DOHH2 (cell line): Measurements from ENCODE around the gene CSNK1A1.

ENCODE experiments used
- CTCF ChIP-seq: fragments of 200-600 bp; sonication (generic); IDR thresholded peaks from one replicate; pipeline ENCODE4 v1.5.1; 2014; ENCODE audit warnings: antibody characterized with exemption, mild to moderate bottlenecking, low read depth, low read length; ENCODE audit not compliant: poor library complexity, severe bottlenecking
- EZH2phosphoT487 ChIP-seq: fragments of 200-600 bp; sonication (generic); IDR thresholded peaks from 2 replicates; pipeline ENCODE4 v1.6.1; 2017; ENCODE audit warnings: borderline replicate concordance, mild to moderate bottlenecking, antibody characterized with exemption, low read length, moderate library complexity, mixed read lengths

GRCh38 chr5:149521739-149522685 is 29.2 kb downstream of the CSNK1A1 start:
- no peak for TF ChIP-seq CTCF
- no peak for TF ChIP-seq EZH2phosphoT487
